Stimulated activated CD8-positive, alpha-beta memory T cell treated with anti-CD3 and anti-CD28 coated beads, Interleukin-4, amount 100 ng/mL, for 1 hour (primary cell): ENCODE data around the gene TAOK1.
"Not testable (repeated sequence)": the region's sequence is repeated elsewhere in the genome, so short reads cannot be mapped to it uniquely, and the experiment has no call there.

Experiments used
- DNase-seq, 2 donors: peaks; one replicate each; pipeline ENCODE4 v3.0.0-alpha.2; 2020; ENCODE audit warnings: low read depth in 2 of 2, low spot score in 1 of 2

Gene TAOK1

DNA sequence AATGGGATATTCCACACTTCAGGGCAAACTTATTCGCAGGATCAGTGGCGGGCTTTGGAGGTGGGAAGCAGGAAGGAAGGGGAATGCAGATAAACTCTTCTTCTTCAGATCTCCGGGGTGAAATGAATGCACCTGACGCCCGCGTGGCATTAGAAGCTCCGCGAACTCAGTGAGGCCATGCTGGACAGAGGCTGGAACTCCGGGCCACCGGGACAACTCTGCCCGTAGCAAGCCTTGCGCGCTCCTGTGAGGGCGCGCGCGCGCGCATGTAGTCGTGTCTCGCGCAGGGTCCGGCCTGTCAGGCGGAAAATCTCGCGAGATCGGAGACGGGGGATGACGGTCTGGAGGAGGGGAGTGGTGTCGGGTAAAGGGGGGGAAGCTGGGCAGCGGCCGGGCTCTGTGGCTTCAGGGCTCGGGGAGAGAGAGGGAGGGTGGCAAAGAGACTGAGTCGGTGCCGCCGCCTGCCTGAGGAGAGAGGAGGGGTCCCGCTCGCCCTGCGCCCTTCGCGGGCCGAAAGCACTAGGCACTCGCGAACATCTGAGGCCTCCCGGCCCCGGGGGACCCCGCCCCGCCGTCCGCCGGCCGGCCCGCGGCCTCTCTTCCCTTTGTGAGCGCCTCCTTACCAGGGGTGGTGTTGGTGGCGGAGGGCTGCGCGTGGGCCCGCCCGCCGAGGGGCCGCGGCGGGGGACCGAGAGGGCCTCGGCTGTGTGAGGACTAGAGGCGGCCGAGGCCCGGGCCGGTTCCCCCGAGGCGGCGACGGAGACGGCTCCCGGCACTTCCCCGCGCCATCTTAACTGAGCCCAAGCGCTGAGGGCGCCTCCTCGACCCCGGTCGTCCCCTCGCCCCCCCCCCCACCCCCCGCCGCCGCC, at the start of gene TAOK1:
TSS of gene TAOK1 (plus strand) at position 382 of the 869 bp plus-strand sequence. CDS start 61,186 bp downstream, outside the sequence.
- peak; percentile 95 to 97 for DNase-seq

GRCh38 chr17:29341726-29342125, 48.4 kb upstream of the TAOK1 start:
- no peak for DNase-seq

DNA sequence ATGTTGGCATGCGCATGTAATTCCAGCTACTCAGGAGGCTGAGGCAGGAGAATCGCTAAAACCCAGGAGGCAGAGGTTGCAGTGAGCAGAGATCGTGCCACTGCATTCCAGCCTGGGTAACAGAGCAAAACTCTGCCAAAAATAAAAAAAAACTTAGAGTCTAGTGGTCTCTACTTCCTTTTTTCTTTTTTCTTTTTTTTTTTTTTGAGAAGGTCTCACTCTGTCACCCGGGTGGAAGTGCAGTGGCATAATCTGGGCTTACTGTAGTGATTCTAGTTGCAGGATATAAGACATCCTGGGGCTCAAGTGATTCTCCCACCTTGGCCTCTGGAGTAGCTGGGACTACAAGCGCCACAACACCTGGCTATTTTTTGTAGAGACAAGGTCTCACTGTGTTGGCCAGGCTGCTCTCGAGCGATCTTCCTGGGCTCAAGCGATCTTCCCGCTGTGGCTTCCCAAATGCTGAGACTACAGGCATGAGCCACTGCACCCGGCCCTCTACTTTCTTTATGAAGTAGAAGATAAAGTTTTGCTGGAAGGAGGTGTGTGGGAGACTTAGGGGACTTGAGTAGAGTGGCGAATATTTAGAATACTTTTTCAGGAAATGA, 47.9 kb upstream of the TAOK1 start:
- DNase-seq = no peak

DNA sequence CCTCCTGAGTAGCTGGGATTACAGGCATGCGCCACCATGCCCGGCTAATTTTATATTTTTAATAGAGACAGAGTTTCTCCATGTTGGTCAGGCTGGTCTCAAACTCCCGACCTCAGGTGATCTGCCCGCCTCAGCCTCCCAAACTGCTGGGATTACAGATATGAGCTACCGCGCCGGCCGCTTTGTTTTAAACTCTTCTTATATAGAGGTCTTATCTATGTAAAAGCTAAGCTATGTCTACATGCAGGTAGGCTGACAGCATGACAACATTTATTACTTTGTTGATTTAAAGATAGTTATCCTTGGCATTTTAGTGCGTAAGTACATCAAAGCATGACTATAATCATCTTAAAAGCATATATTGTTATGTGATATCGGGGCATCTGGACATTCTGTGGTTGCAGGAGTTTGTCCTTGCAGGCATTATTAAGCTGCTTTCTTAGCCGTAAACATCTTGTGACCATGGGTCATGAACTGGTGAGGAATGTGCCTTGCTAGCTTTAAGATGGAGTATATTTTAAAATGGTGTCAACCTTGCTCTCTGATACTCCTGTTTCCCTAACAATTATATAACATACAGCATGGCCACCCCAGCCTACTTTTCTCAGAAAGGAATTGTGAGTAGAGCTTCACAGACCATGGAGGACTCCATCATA, 45.8 kb upstream of the TAOK1 start:
- no peak for DNase-seq

GRCh38 chr17:29345066-29345465, 45.1 kb upstream of the TAOK1 start:
- DNase-seq = no peak

DNA sequence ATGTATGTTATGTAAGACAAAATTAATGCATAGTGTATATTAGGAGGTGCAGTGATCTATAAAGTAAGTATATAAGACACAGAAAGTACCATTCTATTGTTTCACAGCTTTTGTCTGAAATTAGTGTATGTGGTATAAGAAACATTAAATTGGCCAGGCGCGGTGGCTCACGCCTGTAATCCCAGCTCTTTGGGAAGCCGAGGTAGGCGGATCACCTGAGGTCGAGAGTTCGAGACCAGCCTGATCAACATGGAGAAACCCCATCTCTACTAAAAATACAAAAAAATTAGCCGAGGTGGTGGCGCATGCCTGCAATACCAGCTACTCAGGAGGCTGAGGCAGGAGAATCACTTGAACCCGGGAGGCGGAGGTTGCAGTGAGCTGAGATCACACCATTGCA, 44.7 kb upstream of the TAOK1 start:
- not testable (repeated sequence) for DNase-seq

DNA sequence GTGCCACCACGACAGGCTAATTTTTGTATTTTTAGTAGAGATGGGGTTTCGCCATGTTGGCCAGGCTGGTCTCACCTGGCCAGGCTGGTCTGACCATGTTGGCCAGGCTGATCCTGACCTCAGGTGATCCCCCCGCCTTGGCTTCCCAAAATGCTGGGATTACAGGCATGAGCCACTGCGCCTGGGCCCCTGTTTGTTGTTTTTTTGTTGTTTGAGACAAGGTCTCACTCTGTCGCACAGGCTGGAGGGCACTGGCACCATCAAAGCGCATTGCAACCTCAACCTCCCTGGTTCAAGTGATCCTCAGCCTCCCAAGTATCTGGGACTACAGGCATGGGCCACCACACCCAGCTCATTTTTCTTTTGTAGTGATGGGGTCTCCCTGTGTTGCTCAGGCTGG, 43.7 kb upstream of the TAOK1 start:
- no peak for DNase-seq

GRCh38 chr17:29347831-29348629, 42.1 kb upstream of the TAOK1 start:
- no peak for DNase-seq

GRCh38 chr17:29349409-29349808, 40.8 kb upstream of the TAOK1 start:
- DNase-seq = no peak

GRCh38 chr17:29352146-29352545, 38.0 kb upstream of the TAOK1 start:
- no peak for DNase-seq

- no peak for DNase-seq
Measured at GRCh38 chr17:29357232-29357631, 32.9 kb upstream of the TAOK1 start.

DNA sequence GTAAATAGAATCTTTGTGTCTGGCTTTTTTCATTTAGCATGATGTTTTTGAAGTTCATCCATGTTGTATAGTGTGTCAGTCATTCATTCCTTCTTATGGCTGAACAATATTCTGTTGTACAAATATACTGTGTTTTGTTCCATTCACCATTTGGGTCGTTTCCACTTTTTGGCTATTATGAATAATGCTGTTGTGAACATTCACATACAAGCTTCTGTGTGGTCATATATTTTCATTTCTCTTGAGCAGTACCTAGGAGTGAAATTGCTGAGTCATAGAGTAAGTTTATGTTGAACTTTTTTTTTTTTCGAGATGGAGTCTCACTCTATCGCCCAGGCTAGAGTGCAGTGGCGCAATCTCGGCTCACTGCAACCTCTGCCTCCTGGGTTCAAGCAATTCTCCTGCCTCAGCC, 32.3 kb upstream of the TAOK1 start:
- DNase-seq = no peak

DNA sequence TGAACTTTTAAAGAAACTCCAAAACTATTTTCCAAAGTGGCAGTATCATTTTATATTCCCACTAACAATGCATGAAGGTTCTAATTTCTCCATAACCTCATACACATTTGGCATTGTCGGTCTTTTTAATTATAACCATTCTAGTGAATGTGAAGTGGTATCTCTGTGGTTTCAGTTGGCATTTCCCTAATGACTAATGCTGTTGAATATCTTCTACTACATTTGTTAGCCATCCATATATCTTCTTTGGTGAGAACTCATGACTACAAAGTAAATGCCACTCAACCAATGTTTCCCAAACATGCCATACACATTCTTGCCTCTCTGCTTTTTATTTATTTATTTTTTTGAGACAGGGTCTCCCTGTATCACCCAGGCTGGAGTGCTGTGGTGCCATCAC, 31.7 kb upstream of the TAOK1 start:
- DNase-seq = no peak

GRCh38 chr17:29359777-29360176, 30.4 kb upstream of the TAOK1 start:
- no peak for DNase-seq

- no peak for DNase-seq
Measured at GRCh38 chr17:29363716-29364115, 26.4 kb upstream of the TAOK1 start.

DNA sequence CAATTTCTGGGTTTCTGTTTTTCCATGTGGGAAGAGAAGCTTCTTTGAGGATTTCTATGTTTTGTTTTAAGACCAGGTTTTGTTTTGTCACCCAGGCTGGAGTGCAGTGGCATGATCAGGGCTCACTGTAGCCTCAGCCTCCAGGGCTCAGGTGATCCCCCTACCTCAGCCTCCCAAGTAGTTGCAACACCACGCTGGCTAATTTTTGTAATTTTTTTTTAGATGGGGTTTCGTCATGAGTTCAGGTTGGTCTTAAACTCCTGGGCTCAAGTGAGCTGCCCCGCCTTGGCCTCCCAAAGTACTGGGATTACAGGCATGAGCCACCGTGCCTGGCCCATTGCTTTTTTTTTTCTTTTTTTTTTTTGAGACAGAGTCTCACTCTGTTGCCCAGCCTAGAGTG, 25.5 kb upstream of the TAOK1 start:
- no peak for DNase-seq

DNA sequence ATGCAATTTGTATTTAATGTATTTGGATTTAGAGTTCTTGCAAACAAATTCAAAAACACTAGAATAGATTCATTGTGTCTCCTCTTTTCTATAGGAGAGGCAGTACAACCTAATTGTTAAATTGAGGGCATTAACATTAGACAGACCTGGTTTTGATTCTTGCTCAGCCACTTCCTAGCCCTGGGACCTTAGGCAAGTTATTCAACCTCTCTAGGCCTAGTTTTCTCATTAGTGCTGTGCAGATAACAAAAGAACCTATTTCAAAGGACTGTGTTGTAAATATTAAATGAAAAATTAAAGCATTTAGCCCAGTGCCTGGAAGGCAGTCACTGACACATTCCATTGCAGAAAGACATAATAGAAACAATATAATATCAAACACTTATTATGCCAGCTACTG, 22.0 kb upstream of the TAOK1 start:
- DNase-seq = no peak

- no peak for DNase-seq
Measured at GRCh38 chr17:29368926-29369325, 21.2 kb upstream of the TAOK1 start.

DNA sequence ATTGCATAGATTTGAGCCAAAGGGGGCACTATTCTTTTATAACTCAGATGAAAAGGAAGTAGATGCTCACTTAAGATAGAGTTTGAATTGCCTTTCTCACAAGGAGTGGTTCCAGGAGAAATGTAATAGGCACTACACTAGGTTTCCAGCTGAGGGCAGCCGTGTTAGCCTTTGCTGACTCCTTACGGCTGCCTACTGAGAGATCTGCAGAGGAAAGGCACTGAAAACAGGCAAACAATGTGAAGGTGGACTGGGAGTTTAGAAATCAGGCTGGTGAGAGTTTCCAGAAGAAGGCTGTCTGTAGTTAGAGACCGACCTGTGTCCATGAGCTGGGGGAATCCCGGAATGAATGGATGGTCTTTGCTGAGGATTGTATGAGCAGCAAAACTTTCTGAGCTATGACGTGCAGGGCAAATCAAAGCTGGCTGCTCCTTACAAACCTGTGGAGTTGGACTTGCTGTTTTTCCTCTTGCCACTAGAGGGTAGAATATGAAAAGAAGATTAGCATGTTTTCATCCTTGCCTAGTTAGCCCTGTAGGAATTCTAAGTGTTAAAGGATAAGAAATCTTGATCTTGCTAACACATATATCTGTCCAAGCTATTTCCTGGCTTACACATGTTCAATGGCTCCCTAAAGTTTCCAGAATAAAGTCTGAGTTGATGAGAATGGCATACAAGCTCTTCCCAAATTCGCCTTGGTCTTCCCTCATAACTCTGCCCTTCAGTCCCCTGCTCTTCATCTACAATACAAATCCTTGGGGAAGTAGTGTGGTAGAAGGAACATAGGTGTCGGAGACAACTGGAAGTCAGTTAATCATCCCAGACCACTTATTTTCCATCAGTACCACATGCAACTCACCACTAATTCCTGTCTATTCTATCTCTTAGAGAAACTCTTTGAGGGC, 20.1 kb upstream of the TAOK1 start:
- DNase-seq = peak in 1 of 2 donors; percentile 21

DNA sequence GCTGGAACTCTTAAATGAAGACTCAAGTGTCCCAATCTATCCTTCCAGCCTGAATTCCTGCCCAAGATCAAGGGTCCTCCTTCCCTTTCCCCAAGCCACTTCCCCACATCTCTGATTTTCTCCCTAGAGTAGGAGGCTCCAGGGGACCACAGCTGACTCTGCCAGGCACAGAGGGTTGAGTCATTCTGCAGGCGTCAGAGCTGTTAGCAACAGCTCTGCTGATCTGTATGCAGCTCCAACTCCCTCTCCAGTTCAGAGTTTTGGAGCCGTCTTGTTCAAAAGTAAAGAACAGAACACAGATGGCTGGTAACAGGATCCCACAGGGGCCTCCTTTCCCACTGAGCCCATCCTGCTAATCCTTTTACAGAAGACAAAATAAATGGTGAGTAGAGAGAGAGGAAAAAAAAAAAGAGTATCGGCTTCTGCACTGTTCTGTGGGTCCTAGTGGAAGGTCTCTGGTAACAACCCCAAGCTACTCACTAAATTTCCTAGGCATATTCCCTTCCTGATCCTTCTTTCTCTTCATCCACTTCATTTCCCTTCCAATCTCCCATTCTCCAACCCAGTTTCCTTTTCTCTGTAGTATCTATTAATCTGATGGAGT, 13.4 kb upstream of the TAOK1 start:
- no peak for DNase-seq
